OCI-LY7 (cell line): ENCODE data around the gene MOGAT1. TPM values are rescaled to one million over a fixed set of nuclear protein-coding genes. Genes with fewer than 3 reads are reported as not detected.

Experiments used
- BruUV-seq: library from RNA; stranded (reverse); fragments of 400-500 nt; replicated peaks from 2 replicates; lab custom pipeline; 2021; lab: Mats Ljungman, UMichigan
- CTCF ChIA-PET: fragments of 300-600 bp; sonication (Branson Sonifier 250); formaldehyde crosslinking; loops from one replicate; lab custom pipeline; 2022; ENCODE audit warnings: antibody characterized with exemption; ENCODE audit not compliant: unreplicated experiment; lab: Charles Lee
- POLR2A ChIA-PET: fragments of 300-600 bp; sonication (Branson Sonifier 250); formaldehyde crosslinking; loops from one replicate; lab custom pipeline; 2022; ENCODE audit warnings: antibody characterized with exemption; lab: Charles Lee
- DNase-seq: peaks from one replicate; pipeline ENCODE4 v3.0.0-alpha.2; 2015; ENCODE audit warnings: low spot score
- H2AFZ ChIP-seq: fragments of 200-600 bp; sonication (generic), shearing (Covaris generic); 2 replicates; pipeline ENCODE4 v1.6.1; 2014; ENCODE audit warnings: mild to moderate bottlenecking, antibody characterized with exemption, low read length, moderate library complexity
- H3K27ac ChIP-seq: fragments of 200-600 bp; sonication (generic); 2 replicates; pipeline ENCODE4 v1.5.1; 2014; ENCODE audit warnings: mixed run types, low read depth, mild to moderate bottlenecking, moderate library complexity, low read length, inconsistent platforms; ENCODE audit not compliant: poor library complexity, severe bottlenecking
- H3K36me3 ChIP-seq: fragments of 200-600 bp; sonication (generic); 2 replicates; pipeline ENCODE4 v1.6.1; 2014; ENCODE audit warnings: mild to moderate bottlenecking, antibody characterized with exemption, low read length, moderate library complexity, mixed read lengths; ENCODE audit not compliant: insufficient read depth
- H3K4me1 ChIP-seq: fragments of 200-600 bp; sonication (generic); 2 replicates; pipeline ENCODE4 v1.5.1; 2014; ENCODE audit warnings: mild to moderate bottlenecking, low read length; ENCODE audit not compliant: insufficient read depth, poor library complexity, severe bottlenecking
- H3K4me2 ChIP-seq: fragments of 200-600 bp; sonication (generic); 2 replicates; pipeline ENCODE4 v1.6.1; 2014; ENCODE audit warnings: mild to moderate bottlenecking, low read length
- H3K4me3 ChIP-seq: fragments of 200-600 bp; sonication (generic); 2 replicates; pipeline ENCODE4 v1.5.1; 2014; ENCODE audit warnings: mild to moderate bottlenecking, low read depth, low read length; ENCODE audit not compliant: poor library complexity, severe bottlenecking
- H3K79me2 ChIP-seq: fragments of 200-600 bp; sonication (generic); 2 replicates; pipeline ENCODE4 v1.6.1; 2016; ENCODE audit warnings: low read depth, mild to moderate bottlenecking, low read length, moderate library complexity, mixed read lengths; ENCODE audit not compliant: insufficient read depth
- H3K9me2 ChIP-seq: fragments of 200-600 bp; sonication (generic); 2 replicates; pipeline ENCODE4 v1.6.1; 2016; ENCODE audit warnings: mild to moderate bottlenecking, low read length, mixed read lengths; ENCODE audit not compliant: insufficient read depth
- H3K9me3 ChIP-seq: fragments of 200-600 bp; sonication (generic); 2 replicates; pipeline ENCODE4 v1.6.1; 2014; ENCODE audit warnings: mild to moderate bottlenecking, mixed run types, low read length, mixed read lengths
- H4K20me1 ChIP-seq: fragments of 200-600 bp; sonication (generic); 2 replicates; pipeline ENCODE4 v1.6.1; 2014; ENCODE audit warnings: mild to moderate bottlenecking, antibody characterized with exemption, low read length, moderate library complexity, mixed read lengths; ENCODE audit not compliant: insufficient read depth
- EZH2phosphoT487 ChIP-seq: fragments of 200-600 bp; sonication (generic); IDR thresholded peaks from 2 replicates; pipeline ENCODE4 v1.6.1; 2018; ENCODE audit warnings: low read depth, borderline replicate concordance, mild to moderate bottlenecking, mixed run types, antibody characterized with exemption, low read length, moderate library complexity, mixed read lengths
- intact Hi-C: fragments of 100-400 bp; cut with micrococcal nuclease; formaldehyde crosslinking; loops from one replicate; pipeline ENCODE4 v1.10.0; 2022; ENCODE audit not compliant: unreplicated experiment
- total RNA-seq, 2 experiments: library from RNA; depleted of rRNA in 1 of 2; stranded (reverse); fragments of >200 nt in 1 of 2; shearing (Covaris generic) in 1 of 2; gene quantifications; 2 replicates each; pipeline ENCODE4 v1.2.3, GENCODE V29; 2014 to 2022
- TF ChIP-seq, protein P1 (sequence below): fragments of 200-600 bp; sonication (generic); conservative IDR thresholded peaks from 2 replicates; pipeline ENCODE4 v1.5.1; 2014; ENCODE audit warnings: mild to moderate bottlenecking, antibody characterized with exemption, low read length, moderate library complexity, mixed read lengths

The MOGAT1 gene
- total RNA-seq, 2 experiments from 2014 or later, result not detected

- Histone ChIP-seq H3K4me1 (no peaks in the 10 kb centered on the region), H3K36me3 (no peaks in the 10 kb centered on the region), H4K20me1 (no peaks in the 10 kb centered on the region), H3K9me2 (no peaks in the 10 kb centered on the region), H3K9me3 (no peaks in the 10 kb centered on the region), H3K4me2 (no peak overlapping the region), H3K79me2 (no peaks in the 10 kb centered on the region), H2AFZ (no peak overlapping the region), H3K4me3 (no peak overlapping the region), H3K27ac (no peak overlapping the region)
- BruUV-seq, result no TSS peak
- ChIA-PET POLR2A (interaction anchor here (0.6 to 1.4 kb wide), 9 partner anchors 11 to 268 kb away, joined by 3 to 7 read pairs (median 3); no protein-coding TSS in a partner anchor), CTCF (no interaction called here)
- no peak for TF ChIP-seq EZH2phosphoT487
- TF ChIP-seq, protein P1, sequence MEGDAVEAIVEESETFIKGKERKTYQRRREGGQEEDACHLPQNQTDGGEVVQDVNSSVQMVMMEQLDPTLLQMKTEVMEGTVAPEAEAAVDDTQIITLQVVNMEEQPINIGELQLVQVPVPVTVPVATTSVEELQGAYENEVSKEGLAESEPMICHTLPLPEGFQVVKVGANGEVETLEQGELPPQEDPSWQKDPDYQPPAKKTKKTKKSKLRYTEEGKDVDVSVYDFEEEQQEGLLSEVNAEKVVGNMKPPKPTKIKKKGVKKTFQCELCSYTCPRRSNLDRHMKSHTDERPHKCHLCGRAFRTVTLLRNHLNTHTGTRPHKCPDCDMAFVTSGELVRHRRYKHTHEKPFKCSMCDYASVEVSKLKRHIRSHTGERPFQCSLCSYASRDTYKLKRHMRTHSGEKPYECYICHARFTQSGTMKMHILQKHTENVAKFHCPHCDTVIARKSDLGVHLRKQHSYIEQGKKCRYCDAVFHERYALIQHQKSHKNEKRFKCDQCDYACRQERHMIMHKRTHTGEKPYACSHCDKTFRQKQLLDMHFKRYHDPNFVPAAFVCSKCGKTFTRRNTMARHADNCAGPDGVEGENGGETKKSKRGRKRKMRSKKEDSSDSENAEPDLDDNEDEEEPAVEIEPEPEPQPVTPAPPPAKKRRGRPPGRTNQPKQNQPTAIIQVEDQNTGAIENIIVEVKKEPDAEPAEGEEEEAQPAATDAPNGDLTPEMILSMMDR, result no peak
- no peak for DNase-seq
- intact Hi-C loops, result no loop called here
Measured at GRCh38 chr2:222703091-222703490, 31.6 kb downstream of the MOGAT1 start.

DNA sequence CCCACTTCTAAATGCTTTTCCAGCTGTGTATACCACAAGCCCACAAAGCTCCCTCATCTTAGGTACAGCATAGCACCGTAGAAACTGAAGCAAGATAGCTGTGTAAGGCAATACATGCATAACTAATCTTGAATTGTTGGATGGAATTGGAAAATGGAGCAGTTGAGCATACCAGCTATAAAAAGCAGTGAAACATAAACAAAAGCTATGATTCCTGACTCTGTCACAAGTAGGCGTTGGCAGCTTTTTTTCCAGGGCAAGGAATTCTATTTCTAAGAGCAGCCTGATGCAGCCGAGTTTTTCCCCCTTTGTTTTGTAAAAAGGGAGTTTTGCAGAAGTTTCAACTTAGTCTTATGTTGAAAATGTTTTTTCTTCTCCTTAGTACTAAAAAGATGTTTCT lies 32.4 kb downstream of the MOGAT1 start:
- no peak for TF ChIP-seq EZH2phosphoT487
- TF ChIP-seq, protein P1, result no peak
- ChIA-PET POLR2A (interaction anchor here (0.8 to 1.4 kb wide), 8 partner anchors 10 to 235 kb away, joined by 3 to 7 read pairs (median 4); no protein-coding TSS in a partner anchor), CTCF (interaction anchor here (0.6 kb wide), 1 partner anchor 86 kb away, joined by 3 read pairs; no protein-coding TSS in a partner anchor)
- H3K9me2 ChIP-seq, result no peaks in the 10 kb centered on the region
- DNase-seq, result no peak
- H2AFZ ChIP-seq, result no peak overlapping the region
- no peaks in the 10 kb centered on the region for H3K9me3 ChIP-seq
- no peaks in the 10 kb centered on the region for H3K79me2 ChIP-seq
- H3K4me2 ChIP-seq, result no peak overlapping the region
- H3K4me3 ChIP-seq, result no peak overlapping the region
- peaks cover 6% of the 10 kb centered on the region for H3K4me1 ChIP-seq
- H3K36me3 ChIP-seq, result no peaks in the 10 kb centered on the region
- no peak overlapping the region for H3K27ac ChIP-seq
- BruUV-seq, result no TSS peak
- H4K20me1 ChIP-seq, result no peaks in the 10 kb centered on the region
- intact Hi-C loops, result no loop called here

GRCh38 chr2:222706616-222707015 lies 35.2 kb downstream of the MOGAT1 start:
- POLR2A ChIA-PET, result interaction anchor here (0.6 to 2.9 kb wide), 11 partner anchors 25 to 783 kb away, joined by 3 to 11 read pairs (median 4); partner anchors contain the start of gene FARSB

More at GRCh38 chr2:222706616-222707015, 35.2 kb downstream of the MOGAT1 start:
- H2AFZ ChIP-seq, result peak overlapping the region; percentile 38; the same call in 1 of the 2 replicates
- no peak overlapping the region for H3K4me3 ChIP-seq
- no peaks in the 10 kb centered on the region for H3K9me3 ChIP-seq
- no peak overlapping the region for H3K27ac ChIP-seq
- H3K9me2 ChIP-seq, result no peaks in the 10 kb centered on the region
- DNase-seq, result no peak
- CTCF ChIA-PET, result interaction anchor here (0.9 to 1.0 kb wide), 2 partner anchors 83 to 90 kb away, joined by 3 to 4 read pairs; no protein-coding TSS in a partner anchor
- no TSS peak for BruUV-seq
- no peaks in the 10 kb centered on the region for H4K20me1 ChIP-seq
- TF ChIP-seq, protein P1, result no peak
- no peak for TF ChIP-seq EZH2phosphoT487
- peaks cover 17% of the 10 kb centered on the region for H3K4me1 ChIP-seq
- no peak overlapping the region for H3K4me2 ChIP-seq
- no peaks in the 10 kb centered on the region for H3K36me3 ChIP-seq
- intact Hi-C loops, result no loop called here
- no peaks in the 10 kb centered on the region for H3K79me2 ChIP-seq
